ENCODE data around the gene CLUH.

Gene CLUH, protein sequence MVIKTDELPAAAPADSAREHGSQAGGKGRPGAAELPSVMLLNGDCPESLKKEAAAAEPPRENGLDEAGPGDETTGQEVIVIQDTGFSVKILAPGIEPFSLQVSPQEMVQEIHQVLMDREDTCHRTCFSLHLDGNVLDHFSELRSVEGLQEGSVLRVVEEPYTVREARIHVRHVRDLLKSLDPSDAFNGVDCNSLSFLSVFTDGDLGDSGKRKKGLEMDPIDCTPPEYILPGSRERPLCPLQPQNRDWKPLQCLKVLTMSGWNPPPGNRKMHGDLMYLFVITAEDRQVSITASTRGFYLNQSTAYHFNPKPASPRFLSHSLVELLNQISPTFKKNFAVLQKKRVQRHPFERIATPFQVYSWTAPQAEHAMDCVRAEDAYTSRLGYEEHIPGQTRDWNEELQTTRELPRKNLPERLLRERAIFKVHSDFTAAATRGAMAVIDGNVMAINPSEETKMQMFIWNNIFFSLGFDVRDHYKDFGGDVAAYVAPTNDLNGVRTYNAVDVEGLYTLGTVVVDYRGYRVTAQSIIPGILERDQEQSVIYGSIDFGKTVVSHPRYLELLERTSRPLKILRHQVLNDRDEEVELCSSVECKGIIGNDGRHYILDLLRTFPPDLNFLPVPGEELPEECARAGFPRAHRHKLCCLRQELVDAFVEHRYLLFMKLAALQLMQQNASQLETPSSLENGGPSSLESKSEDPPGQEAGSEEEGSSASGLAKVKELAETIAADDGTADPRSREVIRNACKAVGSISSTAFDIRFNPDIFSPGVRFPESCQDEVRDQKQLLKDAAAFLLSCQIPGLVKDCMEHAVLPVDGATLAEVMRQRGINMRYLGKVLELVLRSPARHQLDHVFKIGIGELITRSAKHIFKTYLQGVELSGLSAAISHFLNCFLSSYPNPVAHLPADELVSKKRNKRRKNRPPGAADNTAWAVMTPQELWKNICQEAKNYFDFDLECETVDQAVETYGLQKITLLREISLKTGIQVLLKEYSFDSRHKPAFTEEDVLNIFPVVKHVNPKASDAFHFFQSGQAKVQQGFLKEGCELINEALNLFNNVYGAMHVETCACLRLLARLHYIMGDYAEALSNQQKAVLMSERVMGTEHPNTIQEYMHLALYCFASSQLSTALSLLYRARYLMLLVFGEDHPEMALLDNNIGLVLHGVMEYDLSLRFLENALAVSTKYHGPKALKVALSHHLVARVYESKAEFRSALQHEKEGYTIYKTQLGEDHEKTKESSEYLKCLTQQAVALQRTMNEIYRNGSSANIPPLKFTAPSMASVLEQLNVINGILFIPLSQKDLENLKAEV (N-terminal part only)

DNA sequence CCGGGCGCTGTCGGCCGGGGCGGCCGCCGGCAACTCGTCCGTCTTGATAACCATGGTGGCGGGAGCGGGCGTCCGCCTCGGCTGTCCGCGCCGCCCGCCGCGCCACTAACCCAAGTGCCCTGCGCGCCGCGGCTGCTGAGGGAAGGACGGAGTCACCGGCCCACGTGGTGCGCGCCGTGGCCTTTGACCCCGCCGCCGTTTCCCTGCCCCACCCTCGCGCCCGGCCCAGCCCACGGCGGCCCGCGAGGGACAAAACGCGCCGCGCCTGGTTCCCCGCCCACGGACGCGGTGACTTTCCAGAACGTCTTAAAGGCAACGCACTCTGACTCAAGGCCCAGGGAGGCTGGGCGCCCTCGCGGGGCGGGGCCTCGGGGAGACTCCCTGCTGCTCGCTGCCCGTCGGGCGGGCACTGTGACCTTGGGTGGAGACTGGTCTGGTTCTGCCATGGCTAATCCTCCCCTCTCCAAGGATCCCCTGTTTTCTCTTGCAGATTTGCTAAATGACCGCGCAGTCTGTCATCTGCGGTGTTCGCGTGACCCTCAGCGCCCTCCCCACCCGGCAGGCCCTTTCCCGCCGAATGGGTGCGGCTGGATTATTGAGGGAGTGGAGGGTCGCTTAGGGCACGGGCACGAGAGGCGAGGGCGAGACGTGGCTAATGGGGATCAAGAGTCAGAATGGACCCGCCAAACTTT, at the start of gene CLUH:
TSS of gene CLUH (minus strand) at position 157 of the 692 bp plus-strand sequence. CDS start at position 54, 103 bp downstream.
- DNase-seq (ENCODE audit: low read depth in 3 of 3) = peak; percentile 94 to 96 (median 94)

DNA sequence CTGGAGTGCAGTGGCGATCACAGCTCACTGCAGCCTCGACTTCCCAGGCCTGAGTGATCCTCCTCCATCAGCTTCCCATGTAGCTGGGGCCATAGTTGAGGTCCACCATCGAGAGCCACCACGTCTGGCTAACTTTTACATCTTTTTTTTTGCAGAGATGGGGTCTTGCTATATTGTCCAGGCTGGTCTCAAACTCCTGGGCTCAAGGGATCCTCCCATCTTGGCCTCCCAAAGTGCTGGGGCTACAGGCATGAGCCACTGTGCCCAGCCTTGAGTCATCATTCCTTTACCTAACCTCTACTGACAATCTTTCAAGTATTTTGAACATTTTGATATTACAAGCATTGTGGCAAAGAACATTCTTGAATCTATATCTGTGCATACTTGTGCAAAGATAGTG, 47.3 kb upstream of the CLUH start:
- DNase-seq (ENCODE audit: low read depth in 3 of 3) = no peak

DNA sequence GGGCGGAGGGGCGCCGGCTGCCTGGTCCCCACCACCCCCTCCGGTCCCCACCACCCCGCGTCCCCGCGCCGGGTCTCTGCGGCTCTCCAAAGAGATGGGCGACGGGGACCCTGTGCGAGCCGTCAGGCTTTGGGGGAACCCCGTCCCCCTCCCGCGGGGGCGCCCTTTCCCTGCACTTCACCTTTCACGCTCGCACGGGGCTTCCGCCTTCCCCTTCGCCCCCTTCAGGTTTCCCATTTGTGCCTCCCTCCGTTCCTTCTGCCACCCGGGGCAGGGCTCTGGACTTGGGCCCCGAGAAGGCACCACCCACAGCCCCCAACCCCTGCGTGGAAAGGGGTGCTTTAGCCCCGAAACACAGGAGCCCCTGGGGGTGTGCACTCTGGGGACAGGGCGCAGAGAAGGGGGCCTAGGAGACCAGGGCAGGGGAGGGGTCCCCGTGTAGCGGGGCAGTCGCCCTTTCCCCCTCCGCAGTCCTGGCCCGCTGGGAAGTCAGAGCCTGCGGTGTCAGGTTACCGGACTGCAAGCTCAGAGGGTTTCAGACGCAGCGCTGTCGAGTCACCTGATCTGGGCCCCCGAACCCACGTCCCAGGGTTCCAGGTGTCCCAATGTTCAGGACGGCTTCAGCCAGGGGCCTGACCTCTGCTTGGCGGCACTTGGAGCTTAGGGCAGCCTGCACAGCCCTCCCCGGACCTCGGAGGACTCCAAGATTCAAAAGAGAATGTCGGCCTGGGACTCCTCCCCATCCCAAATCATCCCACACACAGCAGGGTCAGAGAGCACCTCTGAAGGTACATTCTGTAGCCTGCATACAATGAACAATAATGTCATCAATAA, 44.5 kb upstream of the CLUH start:
- DNase-seq (ENCODE audit: low read depth in 3 of 3) = no peak

DNA sequence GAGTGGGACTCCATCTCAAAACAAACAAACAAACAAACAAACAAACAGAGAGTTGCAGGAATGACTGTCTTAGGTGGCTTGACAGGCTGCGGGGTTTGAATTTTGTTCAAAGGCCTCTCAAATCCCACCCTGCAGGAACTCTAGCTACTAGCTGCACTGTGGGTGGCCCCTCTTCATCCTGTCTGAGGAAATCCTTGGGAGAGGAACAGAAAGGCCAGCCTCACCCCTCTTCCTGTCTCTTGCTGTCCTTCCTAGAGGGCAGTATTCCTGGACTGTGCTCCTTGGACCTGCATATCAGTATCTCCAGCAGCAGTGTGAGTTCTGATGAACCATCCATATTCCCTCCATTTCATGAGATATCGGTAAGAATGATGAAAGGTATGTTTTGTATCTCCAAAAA, 39.9 kb upstream of the CLUH start:
- no peak for DNase-seq (ENCODE audit: low read depth in 3 of 3)

DNA sequence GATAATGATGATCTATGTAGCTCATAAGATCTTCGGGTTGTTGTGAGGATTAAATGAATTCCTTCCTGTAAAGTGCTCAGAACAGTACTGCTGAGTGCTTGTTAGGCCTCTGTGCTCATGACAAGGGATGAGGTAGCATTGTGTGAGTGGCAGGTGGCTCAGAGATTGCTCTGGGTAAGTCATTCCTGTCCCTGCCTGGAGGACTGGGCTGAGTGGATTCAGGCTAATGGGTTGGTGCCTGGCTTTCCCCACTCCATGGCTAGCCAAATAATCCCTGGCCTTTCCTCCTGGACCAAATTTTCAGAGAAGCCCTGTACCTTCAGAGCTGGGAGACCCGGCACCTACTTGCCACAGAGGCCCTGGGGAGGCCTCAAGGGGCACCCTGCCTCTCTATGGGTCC, 39.2 kb upstream of the CLUH start:
- no peak for DNase-seq (ENCODE audit: low read depth in 3 of 3)

DNA sequence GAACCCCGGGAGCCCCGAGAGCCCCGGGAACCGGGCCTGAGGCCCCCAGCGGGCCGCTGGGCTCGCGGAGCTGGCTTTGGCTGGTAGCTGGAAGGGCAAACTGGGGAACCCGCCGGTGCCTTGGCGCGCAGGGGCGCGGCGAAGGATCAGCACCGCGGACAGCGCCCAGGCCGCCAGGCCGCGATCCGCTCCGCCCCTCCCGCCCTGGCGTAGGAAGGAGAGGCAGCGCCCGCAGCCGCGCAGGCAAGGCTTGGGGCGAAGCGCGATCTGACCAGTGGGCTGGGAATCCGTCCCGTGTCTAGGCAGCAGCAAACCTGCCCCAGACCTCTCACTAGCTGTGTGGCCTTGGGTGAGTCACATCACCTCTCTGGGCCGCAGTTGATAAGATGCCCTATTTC, 38.2 kb upstream of the CLUH start:
- peak; percentile 33 to 51 (median 44) for DNase-seq (ENCODE audit: low read depth in 3 of 3)

DNA sequence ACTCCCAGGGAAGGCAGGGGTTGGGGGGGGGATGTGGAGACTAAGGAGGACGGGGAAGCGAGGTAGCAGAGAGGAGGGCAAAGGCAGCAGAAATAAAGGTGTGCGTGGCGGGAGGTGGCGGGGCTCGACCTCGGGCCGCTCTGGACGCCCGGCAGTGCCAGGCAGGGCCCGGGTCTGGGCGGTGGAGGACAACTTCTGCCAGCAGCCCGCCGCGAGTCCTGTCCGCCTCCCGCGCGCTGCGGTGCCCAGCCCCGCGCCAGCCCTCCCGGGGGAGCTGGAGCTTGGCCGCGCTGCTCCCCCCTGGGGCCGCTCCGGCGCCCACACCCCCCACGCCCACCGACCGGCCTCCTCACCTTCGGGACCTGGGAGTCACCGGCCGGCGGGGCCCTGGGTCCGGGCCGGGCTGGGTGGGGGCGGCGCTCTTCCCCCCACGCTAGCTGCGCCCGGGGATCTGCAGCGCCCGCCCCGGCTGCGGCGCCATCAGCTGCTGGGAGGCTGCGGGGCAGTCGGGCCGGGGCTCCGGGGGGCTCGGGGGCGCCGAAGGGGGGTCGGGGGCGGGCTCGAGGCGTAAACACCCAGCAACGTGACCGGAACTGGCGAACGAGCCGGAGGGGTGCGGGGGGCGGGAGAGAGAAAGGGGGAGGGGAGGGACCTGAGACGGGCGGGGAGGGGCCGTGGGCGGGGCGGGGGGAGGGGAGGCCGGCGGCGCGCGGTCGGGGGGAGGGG, 37.7 kb upstream of the CLUH start, which contains the start of gene CCDC92B:
TSS of gene CCDC92B (minus strand) at position 595 of the 726 bp plus-strand sequence. CDS start 14,507 bp downstream, outside the sequence.
- DNase-seq (ENCODE audit: low read depth in 3 of 3) = no peak

DNA sequence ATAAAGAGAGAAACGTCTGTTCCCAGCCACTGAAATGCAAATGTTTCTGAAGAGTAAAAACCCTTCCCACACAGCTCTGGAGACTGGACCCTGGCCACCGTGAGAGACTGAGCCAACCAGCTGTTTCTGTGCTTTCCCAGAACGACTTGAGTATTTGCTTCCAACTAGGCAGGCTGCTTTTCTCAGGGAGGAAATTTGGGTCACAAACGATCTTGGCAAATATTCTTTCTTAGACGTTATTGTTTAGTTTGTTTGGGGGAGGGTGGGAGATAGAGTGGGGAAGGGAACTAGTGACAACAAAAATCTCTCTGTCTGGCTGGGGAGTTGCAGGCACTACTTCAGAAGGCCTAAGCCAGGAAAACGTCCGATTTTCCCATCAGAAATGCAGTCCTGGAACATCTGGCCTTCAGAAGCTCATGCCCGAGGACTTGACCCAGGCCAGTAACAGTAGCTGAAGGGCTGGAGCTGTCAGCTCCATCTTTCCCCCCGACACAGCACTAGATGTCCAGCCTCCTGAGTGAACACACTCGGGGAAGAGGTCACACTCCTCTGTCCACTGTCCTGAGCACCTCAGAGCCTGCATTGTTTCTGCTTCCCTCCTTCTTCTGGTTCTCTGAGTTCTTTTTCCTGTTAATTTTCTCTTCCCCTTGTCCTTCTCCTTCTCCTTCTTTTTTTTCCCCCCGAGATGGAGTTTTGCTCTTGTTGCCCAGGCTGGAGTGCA, 33.9 kb upstream of the CLUH start:
- no peak for DNase-seq (ENCODE audit: low read depth in 3 of 3)

DNA sequence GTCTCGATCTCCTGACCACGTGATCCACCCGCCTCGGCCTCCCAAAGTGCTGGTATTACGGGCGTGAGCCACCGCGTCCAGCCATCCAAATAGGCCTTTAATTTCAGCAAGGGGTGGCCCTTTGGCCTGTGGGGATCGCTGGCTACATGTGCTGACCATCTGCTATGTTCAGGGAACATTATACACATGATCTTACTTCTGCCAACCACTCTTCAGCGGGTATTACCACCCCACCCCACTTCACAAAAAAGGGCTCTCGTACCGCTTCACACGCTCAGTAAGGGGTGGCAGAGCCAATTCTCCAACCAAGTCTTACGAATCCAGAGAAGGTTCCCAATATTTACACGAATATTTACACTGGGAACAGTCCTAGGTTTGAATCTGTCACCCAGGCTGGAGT, 26.1 kb upstream of the CLUH start:
- DNase-seq (ENCODE audit: low read depth in 3 of 3) = no peak

DNA sequence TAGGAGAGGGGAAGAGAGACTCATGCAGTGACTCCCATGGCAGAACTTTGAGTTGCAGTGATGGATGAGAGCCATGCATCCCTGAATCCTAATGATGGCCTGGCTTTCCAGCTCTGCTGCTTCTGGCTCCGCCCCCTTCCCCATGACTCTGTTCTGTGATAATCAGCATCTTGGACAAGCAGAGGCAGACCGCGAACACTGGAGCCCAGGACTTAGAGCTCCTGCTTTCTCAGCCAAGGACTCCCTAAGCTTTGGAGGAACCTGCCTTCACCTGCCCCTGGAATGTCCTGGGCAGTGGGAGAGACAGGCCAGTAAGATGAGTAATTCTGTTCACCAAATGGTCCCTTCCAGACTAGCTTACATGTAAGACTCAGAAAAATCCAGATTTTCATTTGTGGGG, 25.4 kb upstream of the CLUH start:
- no peak for DNase-seq (ENCODE audit: low read depth in 3 of 3)

DNA sequence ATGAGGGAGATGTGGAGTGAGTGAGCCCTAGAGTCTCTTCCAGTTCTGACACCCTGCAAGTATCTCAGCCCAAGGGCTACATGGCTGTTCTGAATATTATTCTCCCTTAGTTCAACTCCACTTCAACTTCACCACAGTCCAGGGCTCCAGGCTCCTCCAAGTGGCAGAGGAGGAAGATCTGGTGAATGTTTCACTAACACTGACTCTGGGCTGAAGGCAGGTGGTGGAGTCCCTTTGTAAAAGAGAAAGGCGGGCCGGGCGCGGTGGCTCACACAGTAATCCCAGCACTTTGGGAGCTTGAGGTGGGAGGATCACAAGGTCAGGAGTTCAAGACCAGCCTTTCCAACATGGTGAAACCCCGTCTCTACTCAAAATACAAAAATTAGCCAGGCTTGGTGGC, 24.3 kb upstream of the CLUH start:
- DNase-seq (ENCODE audit: low read depth in 3 of 3) = no peak

DNA sequence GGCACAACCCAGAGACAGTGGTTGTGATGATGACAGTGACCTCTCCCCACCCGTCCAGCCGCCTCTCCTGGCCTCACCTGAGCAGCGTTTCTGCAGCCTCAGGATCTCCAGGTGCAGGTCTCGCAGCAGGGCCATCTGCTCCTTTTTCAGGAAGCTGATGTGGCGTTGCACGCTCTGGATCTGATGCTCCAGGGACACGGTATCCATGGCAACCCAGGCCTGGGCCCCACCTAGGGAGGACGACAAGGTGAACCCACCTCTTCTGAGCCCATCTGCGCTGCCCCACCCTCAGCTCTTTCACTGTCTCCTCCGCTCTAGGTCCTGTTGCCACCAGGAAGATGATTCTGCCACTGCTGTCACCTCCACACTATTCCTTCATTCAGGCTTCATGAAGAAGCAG, 23.4 kb upstream of the CLUH start:
- no peak for DNase-seq (ENCODE audit: low read depth in 3 of 3)

DNA sequence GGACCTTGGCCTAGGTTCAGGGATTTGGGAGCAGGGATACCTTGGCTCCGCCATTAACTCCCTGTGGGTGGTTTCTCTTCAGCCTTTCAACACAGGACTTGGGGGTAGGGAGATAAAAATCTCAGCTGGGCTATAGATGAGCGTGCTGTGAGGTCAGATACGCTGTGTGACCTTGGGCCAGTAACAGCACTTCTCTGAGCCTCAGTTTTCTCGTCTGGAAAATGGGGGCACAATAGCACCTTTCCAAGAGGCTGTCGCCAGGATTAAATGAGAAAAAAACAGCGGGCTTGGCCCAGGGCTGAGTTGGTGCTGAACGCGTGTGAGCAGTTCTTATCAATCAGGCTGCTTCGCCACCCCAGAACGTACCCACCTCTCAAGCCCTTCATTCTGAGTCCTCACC, 20.2 kb upstream of the CLUH start:
- no peak for DNase-seq (ENCODE audit: low read depth in 3 of 3)

DNA sequence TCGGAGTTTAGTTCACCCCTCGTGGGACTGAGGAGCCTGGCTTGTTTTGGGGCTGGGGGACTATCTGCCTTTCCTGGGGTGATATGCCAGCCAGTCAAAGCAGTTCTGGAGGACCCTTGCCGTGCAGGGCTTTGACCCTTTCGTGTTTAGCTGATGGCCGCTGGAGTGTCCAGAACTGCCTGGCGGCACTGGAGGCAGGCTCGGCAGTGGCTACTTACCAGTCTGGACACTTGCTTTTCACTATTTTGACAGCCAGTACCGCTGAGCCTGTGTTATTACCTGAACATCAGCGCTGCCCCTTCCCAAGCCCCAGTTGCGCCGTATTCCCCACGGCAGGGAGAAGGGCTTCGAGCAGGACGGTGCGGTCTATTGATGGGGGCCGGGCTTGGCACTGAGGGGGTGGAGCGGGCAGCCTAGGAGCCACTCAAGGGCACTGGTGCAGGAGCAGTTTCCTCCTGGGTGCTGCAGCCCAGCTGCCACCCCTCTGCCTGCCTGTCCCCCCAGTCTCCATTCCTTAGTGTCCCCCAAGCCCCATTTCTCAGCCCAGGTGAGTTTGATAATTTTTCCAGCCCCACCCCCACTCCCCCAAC, 19.3 kb upstream of the CLUH start:
- no peak for DNase-seq (ENCODE audit: low read depth in 3 of 3)

DNA sequence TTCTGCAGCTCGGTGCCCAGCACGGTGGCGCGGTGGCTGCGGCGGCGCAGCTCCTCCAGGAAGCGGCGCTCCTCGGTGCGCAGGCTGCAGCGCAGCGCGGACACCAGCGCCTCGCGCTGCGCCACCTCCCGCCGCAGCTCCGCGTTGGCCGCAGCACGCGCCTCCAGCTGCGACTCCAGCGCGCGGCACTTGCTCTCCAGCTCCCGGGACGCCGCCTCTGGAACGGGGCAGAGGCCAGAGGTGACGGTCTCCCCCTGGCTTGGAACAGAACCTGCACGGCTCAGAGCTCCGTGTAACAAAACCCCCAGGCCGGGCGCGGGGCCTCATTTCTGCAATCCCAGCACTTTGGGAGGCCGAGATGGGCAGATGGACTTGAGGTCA, 13.2 kb upstream of the CLUH start:
- DNase-seq (ENCODE audit: low read depth in 3 of 3) = peak in 1 of 3 donors; percentile 36

DNA sequence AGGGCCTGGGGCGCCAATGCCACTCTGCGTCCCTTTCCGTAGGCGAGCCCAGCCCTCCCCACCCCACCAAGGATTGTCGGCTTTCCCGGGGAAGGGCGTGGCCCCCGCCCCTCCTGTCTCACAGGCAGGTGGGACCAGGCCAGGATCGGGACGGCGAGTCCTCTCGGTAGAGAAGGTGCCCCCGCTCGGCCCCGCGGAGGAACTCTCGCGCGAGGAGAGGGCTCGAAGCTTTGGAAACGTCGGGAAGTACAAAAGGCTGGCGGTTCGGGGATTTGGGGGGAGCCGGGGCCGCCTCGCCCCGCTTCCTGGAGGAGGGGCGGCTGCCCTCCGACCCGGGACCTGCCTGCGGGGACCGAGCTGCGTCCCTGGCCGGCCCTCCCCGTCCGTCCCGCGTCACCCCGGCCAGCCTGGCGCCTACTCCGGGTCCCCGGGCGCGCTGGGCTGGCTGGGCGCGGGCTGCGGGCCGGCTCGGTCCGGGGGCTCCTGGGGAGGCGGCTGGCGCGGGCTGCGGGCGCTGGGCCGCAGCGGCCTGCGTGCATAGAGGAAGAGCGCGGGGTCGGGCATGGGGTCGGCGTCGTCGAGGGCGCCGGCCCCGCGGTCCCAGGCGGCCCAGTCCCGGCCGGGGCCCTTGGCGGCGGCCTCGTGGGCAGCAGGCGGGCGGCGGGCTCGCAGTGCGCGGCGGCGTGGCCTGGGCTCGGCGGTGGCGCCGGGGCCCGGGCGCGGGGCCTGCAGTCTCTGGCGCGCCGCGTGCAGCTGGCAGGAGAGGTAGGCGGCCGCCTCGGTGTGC, 12.6 kb upstream of the CLUH start:
- no peak for DNase-seq (ENCODE audit: low read depth in 3 of 3)

DNA sequence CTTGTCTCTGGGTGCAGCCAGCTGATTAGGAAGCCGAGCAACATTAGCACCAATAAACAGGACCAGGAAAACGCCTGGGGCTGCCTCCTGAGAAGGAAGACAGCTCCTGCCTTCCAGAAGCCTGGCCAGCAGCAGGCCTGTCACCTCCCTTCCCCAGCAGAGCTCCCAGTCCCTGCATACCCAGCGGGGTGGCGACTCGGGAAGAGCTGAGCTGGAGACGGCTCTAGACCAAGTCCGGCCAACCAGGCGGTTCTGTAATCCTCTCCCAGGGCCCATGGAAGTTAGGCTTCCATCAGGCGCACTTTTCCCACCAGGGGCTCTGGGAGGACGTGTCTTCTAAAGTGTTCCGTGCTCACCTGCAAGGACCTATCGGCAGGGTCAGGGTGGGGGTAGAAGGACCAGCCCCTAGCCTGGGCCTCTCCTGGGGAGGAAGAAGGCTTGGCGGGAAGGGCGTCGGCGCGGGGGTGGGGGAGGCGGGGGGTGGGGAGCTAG, 12.0 kb upstream of the CLUH start:
- no peak for DNase-seq (ENCODE audit: low read depth in 3 of 3)

DNA sequence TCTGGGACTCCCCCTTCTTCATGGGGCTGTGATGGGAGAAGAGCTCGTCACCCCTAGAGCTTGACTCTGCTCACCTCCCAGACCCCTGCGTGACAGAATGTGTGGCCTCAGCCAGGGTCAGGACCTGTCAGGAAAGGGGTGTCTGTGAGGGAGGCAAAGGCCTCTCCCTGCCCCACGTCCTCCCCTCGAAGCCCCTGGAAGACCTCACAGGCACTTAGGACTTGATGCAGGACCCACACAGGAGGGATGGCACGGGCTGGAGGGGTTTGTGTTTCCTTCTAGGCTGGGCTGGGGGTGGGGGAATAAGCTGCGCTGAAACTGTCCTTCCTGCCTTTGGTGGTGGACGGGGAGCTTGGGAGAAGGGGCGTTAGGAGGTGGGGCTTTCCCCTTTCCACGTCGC, 11.0 kb upstream of the CLUH start:
- no peak for DNase-seq (ENCODE audit: low read depth in 3 of 3)

Measured in stimulated activated CD4-positive, alpha-beta T cell treated with anti-CD3 and anti-CD28 coated beads, TNF-alpha, amount 100 ng/mL, for 48 hours (primary cell).